ENCODE results near the gene PURB. TPM values are rescaled to one million over a fixed set of nuclear protein-coding genes. Genes with fewer than 3 reads are reported as not detected.
"Not testable (repeated sequence)": the region's sequence is repeated elsewhere in the genome, so short reads cannot be mapped to it uniquely, and the experiment has no call there.

The PURB gene
- total RNA-seq, 1 donor from 2014 or later = 11.4 TPM

DNA sequence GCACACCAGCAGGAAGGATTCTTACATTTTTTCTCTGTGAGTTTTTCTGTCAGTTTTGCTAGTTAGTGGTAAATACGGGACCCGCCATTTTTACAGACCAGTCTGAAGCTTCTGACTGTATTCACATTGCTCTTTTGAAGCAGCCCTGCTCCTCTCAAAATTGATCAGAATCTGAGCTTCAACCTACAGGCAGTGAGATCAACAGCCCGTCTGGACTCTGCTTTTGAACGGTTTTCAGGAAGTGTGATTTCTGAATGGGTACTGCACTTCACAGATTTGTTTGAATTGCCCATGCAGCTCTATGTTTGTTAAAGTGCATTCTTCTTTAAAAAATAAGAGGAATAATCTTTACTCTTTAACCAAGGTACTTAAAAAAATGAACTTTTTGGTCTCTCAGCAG, 8.9 kb downstream of the PURB start:
- DNase-seq = no peak
- H3K9me3 Mint-ChIP-seq (ENCODE audit: unreplicated experiment) = peaks cover 8% of the 10 kb centered on the region
- H3K4me1 Mint-ChIP-seq (ENCODE audit: low read depth, unreplicated experiment) = peaks cover 10% of the 10 kb centered on the region
- H3K4me3 Mint-ChIP-seq (ENCODE audit: unreplicated experiment) = no peak overlapping the region
- no peaks in the 10 kb centered on the region for H3K36me3 Mint-ChIP-seq (ENCODE audit: unreplicated experiment)
- H3K27me3 Mint-ChIP-seq (ENCODE audit: unreplicated experiment) = no peaks in the 10 kb centered on the region
- no peak overlapping the region for H3K27ac Mint-ChIP-seq (ENCODE audit: unreplicated experiment)
- TF ChIP-seq, protein P1, sequence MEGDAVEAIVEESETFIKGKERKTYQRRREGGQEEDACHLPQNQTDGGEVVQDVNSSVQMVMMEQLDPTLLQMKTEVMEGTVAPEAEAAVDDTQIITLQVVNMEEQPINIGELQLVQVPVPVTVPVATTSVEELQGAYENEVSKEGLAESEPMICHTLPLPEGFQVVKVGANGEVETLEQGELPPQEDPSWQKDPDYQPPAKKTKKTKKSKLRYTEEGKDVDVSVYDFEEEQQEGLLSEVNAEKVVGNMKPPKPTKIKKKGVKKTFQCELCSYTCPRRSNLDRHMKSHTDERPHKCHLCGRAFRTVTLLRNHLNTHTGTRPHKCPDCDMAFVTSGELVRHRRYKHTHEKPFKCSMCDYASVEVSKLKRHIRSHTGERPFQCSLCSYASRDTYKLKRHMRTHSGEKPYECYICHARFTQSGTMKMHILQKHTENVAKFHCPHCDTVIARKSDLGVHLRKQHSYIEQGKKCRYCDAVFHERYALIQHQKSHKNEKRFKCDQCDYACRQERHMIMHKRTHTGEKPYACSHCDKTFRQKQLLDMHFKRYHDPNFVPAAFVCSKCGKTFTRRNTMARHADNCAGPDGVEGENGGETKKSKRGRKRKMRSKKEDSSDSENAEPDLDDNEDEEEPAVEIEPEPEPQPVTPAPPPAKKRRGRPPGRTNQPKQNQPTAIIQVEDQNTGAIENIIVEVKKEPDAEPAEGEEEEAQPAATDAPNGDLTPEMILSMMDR (IDR thresholded peaks at IDR 0.05; ENCODE audit: partially characterized antibody, unreplicated experiment) = no peak

DNA sequence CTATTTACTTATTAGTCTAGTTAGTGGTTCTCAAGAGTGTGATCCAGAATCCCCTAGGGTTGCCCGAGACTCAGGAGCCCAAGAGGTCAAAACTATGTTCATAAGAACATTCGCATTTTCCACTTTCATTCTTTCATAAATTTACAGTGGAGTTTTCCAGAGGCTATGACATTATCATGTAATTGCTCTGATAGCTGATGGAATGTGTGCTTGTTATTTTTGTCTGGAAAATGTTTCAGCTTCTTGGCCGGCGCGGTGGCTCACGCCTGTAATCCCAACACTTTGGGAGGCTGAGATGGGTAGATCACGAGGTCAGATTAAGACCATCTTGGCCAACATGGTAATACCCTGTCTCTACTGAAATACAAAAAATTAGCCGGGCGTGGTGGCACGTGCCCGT, 10.1 kb downstream of the PURB start:
- Mint-ChIP-seq H3K27me3 (ENCODE audit: unreplicated experiment) (no peaks in the 10 kb centered on the region), H3K4me1 (ENCODE audit: low read depth, unreplicated experiment) (peaks cover 3% of the 10 kb centered on the region), H3K9me3 (ENCODE audit: unreplicated experiment) (peaks cover 11% of the 10 kb centered on the region), H3K36me3 (ENCODE audit: unreplicated experiment) (peaks cover 2% of the 10 kb centered on the region), H3K27ac (ENCODE audit: unreplicated experiment) (no peak overlapping the region), H3K4me3 (ENCODE audit: unreplicated experiment) (no peak overlapping the region)
- no peak for DNase-seq
- TF ChIP-seq, protein P1 (IDR thresholded peaks at IDR 0.05; ENCODE audit: partially characterized antibody, unreplicated experiment) = no peak

DNA sequence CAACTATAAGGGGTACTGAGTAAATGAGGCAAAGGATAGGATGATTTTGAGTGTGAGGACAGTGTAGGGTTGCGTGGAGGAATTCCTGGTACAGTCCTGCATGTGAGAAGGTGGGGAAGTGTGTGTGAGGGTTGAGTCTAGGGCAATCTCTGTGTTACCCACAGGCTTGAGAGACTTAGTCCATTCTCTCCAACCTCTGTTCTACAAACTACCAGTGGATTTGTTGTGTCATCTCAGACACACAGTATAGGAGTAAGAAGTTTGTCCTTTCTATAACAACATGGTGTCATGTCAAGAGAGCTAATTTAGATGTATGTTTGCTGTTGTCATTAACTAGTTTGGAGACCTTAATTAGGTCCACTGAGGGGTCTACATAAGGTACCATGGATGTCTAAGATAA, 12.5 kb downstream of the PURB start:
- TF ChIP-seq, protein P1 (IDR thresholded peaks at IDR 0.05; ENCODE audit: partially characterized antibody, unreplicated experiment) = no peak
- Mint-ChIP-seq H3K36me3 (ENCODE audit: unreplicated experiment) (peaks cover 9% of the 10 kb centered on the region), H3K9me3 (ENCODE audit: unreplicated experiment) (peaks cover 12% of the 10 kb centered on the region), H3K4me1 (ENCODE audit: low read depth, unreplicated experiment) (no peaks in the 10 kb centered on the region), H3K27ac (ENCODE audit: unreplicated experiment) (no peak overlapping the region), H3K4me3 (ENCODE audit: unreplicated experiment) (peak overlapping the region; percentile 14), H3K27me3 (ENCODE audit: unreplicated experiment) (no peaks in the 10 kb centered on the region)
- DNase-seq = no peak

DNA sequence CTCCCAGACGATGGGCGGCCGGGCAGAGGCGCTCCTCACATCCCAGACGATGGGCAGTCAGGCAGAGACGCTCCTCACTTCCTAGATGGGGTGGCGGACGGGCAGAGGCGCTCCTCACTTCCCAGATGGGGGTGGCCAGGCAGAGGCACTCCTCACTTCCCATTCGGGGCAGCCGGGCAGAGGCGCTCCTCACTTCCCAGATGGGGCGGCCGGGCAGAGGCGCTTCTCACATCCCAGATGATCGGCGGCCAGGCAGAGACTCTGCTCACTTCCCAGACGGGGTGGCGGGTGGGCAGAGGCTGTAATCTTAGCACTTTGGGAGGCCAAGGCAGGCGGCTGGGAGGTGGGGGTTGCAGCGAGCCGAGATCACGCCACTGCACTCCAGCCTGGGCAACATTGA, 13.4 kb downstream of the PURB start:
- not testable (repeated sequence) for DNase-seq; H3K4me1 Mint-ChIP-seq (ENCODE audit: low read depth, unreplicated experiment); H3K4me3 Mint-ChIP-seq (ENCODE audit: unreplicated experiment); H3K27me3 Mint-ChIP-seq (ENCODE audit: unreplicated experiment); H3K27ac Mint-ChIP-seq (ENCODE audit: unreplicated experiment); H3K36me3 Mint-ChIP-seq (ENCODE audit: unreplicated experiment)
- H3K9me3 Mint-ChIP-seq (ENCODE audit: unreplicated experiment) = peaks cover 12% of the 10 kb centered on the region

DNA sequence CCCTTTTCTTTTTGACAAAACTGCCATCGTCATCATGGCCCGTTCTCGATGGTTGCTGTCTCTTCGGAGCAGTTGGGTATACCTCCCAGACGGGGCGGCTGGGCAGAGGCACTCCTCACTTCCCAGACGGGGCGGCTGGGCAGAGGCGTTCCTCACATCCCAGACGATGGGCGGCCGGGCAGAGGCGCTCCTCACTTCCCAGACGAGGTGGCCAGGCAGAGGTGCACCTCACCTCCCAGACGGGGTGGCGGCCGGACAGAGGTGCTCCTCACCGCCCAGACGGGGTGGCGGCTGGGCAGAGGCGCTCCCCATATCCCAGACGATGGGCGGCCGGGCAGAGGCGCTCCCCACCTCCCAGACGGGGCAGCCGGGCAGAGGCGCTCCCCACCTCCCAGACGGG, 14.6 kb downstream of the PURB start:
- H3K9me3 Mint-ChIP-seq (ENCODE audit: unreplicated experiment) = peaks cover 12% of the 10 kb centered on the region
- not testable (repeated sequence) for H3K4me3 Mint-ChIP-seq (ENCODE audit: unreplicated experiment); H3K36me3 Mint-ChIP-seq (ENCODE audit: unreplicated experiment); DNase-seq; H3K27ac Mint-ChIP-seq (ENCODE audit: unreplicated experiment); H3K4me1 Mint-ChIP-seq (ENCODE audit: low read depth, unreplicated experiment); H3K27me3 Mint-ChIP-seq (ENCODE audit: unreplicated experiment)

DNA sequence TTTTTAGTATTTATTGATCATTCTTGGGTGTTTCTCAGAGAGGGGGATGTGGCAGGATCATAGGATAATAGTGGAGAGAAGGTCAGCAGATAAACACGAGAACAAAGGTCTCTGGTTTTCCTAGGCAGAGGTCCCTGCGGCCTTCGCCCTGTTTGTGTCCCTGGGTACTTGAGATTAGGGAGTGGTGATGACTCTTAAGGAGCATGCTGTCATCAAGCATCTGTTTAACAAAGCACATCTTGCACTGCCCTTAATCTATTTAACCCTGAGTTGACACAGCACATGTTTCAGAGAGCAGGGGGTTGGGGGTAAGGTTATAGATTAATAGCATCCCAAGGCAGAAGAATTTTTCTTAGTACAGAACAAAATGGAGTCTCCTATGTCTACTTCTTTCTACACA, 15.0 kb downstream of the PURB start:
- H3K4me1 Mint-ChIP-seq (ENCODE audit: low read depth, unreplicated experiment); H3K27ac Mint-ChIP-seq (ENCODE audit: unreplicated experiment); H3K36me3 Mint-ChIP-seq (ENCODE audit: unreplicated experiment); H3K27me3 Mint-ChIP-seq (ENCODE audit: unreplicated experiment); DNase-seq; H3K4me3 Mint-ChIP-seq (ENCODE audit: unreplicated experiment): not testable (repeated sequence)
- H3K9me3 Mint-ChIP-seq (ENCODE audit: unreplicated experiment) = peaks cover 12% of the 10 kb centered on the region

All from glutamatergic neuron (in vitro differentiated cells).